ENCODE measurements around the gene EFTUD2.

GRCh38 chr17:44865931-44866330, 33.3 kb downstream of the EFTUD2 start:
- TF ChIP-seq ZNF416 (CRISPR knock-in tag; IDR thresholded peaks at IDR 0.05) (no peak), CBFB (CRISPR knock-in tag; IDR thresholded peaks at IDR 0.05; ENCODE audit: low read depth) (no peak), CTCF (IDR thresholded peaks at IDR 0.05) (no peak), ZNF281 (CRISPR knock-in tag; IDR thresholded peaks at IDR 0.05) (no peak), FOXJ3 (CRISPR knock-in tag; IDR thresholded peaks at IDR 0.05; ENCODE audit: borderline replicate concordance) (no peak), USF1 (CRISPR knock-in tag; IDR thresholded peaks at IDR 0.05) (no peak), E2F4 (CRISPR knock-in tag; IDR thresholded peaks at IDR 0.05; ENCODE audit: borderline replicate concordance, low read depth) (no peak), TCF7 (CRISPR knock-in tag; IDR thresholded peaks at IDR 0.05; ENCODE audit: low read depth) (no peak), ZNF317 (CRISPR knock-in tag; IDR thresholded peaks at IDR 0.05; ENCODE audit: borderline replicate concordance, low read depth) (no peak), MXD4 (CRISPR knock-in tag; IDR thresholded peaks at IDR 0.05; ENCODE audit: borderline replicate concordance) (no peak), JUN (CRISPR knock-in tag; IDR thresholded peaks at IDR 0.05) (no peak), ESRRA (CRISPR knock-in tag; IDR thresholded peaks at IDR 0.05; ENCODE audit: borderline replicate concordance) (no peak), GABPB1 (CRISPR knock-in tag; IDR thresholded peaks at IDR 0.05) (no peak), HMGXB4 (CRISPR knock-in tag; IDR thresholded peaks at IDR 0.05) (no peak)

Data from WTC11 (cell line).